ENCODE data around the gene ARHGEF19. TPM values are rescaled to one million over a fixed set of nuclear protein-coding genes. Genes with fewer than 3 reads are reported as not detected.
A peak's percentile ranks its signal among the peaks of the same experiment; 100 is the strongest.
"Not testable (repeated sequence)": the region's sequence is repeated elsewhere in the genome, so short reads cannot be mapped to it uniquely, and the experiment has no call there.

Gene ARHGEF19
- total RNA-seq, 1 donor from 2014 or later, result 15.6 TPM

DNA sequence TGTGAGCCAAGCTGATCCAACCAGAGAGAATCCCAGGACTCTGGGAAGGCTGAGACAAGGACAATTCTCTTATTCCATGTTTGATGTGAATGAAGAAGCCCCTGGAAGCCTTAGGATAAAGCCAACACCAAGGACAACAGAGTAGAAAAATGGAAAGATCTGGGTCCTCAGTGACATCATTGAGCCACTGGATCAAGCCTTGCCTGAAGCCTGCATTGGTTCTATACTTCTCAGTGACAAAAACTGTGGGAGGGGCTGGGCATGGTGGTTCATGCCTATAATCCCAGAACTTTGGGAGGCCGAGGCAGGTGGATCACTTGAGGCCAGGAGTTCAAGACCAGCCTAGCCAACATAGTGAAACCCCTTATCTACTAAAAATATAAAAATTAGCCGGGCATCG lies 15.6 kb downstream of the ARHGEF19 start:
- TF ChIP-seq, protein P1, sequence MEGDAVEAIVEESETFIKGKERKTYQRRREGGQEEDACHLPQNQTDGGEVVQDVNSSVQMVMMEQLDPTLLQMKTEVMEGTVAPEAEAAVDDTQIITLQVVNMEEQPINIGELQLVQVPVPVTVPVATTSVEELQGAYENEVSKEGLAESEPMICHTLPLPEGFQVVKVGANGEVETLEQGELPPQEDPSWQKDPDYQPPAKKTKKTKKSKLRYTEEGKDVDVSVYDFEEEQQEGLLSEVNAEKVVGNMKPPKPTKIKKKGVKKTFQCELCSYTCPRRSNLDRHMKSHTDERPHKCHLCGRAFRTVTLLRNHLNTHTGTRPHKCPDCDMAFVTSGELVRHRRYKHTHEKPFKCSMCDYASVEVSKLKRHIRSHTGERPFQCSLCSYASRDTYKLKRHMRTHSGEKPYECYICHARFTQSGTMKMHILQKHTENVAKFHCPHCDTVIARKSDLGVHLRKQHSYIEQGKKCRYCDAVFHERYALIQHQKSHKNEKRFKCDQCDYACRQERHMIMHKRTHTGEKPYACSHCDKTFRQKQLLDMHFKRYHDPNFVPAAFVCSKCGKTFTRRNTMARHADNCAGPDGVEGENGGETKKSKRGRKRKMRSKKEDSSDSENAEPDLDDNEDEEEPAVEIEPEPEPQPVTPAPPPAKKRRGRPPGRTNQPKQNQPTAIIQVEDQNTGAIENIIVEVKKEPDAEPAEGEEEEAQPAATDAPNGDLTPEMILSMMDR (IDR thresholded peaks at IDR 0.05), result no peak
- H3K4me3 ChIP-seq, result no peak overlapping the region
- no peaks in the 10 kb centered on the region for H3K9me3 ChIP-seq
- H3K4me1 ChIP-seq, result no peaks in the 10 kb centered on the region
- intact Hi-C loops (cut with DNase I), result no loop called here
- peaks cover 11% of the 10 kb centered on the region for H3K36me3 ChIP-seq
- no peaks in the 10 kb centered on the region for H3K27me3 ChIP-seq (ENCODE audit: low read depth)
- DNase-seq (no peak), ATAC-seq (no peak)
- no peak overlapping the region for H3K27ac ChIP-seq

DNA sequence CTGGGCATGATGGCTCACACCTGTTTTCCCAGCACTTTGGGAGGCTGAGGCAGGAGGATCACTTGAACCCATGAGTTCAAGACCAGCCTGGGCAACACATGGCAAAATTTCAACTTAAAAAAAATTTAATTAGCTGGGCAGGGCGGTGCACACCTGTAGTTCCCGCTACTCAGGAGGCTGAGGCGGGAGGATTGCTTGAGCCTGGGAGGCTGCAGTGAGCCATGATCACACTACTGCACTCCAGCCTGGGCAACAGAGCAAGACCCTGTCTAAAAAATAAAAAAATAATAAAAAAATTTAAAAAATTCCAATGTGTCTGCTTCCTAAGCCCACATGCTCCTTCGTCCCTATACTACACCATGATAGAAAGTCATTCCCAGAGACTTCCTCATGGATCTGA lies 16.3 kb downstream of the ARHGEF19 start:
- ATAC-seq; H3K9me3 ChIP-seq; H3K4me1 ChIP-seq; H3K27me3 ChIP-seq (ENCODE audit: low read depth); intact Hi-C loops (cut with DNase I); DNase-seq; H3K4me3 ChIP-seq; H3K27ac ChIP-seq; H3K36me3 ChIP-seq: not testable (repeated sequence)

DNA sequence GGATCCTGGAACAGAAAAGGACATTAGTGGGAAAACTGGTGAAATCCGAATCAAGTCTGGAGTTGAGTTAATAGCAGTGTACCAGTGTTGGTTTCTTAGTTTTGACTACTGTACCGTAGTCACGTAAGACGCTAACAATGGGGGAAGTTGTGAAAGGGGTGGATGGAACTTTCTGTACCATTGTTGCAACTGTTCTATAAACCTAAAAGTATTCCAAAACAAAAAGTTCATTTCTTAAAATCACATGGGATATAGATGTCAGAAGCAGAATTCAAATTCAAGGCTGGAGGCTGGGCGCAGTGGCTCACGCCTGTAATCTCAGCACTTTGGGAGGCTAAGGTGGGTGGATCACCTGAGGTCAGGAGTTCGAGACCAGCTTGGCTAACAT lies 16.9 kb downstream of the ARHGEF19 start:
- DNase-seq (no peak), ATAC-seq (peak in 1 of 2 donors; percentile 47)
- no peak overlapping the region for H3K27ac ChIP-seq
- intact Hi-C loops (cut with DNase I), result no loop called here
- H3K9me3 ChIP-seq, result no peaks in the 10 kb centered on the region
- H3K36me3 ChIP-seq, result peaks cover 5% of the 10 kb centered on the region
- H3K4me1 ChIP-seq, result no peaks in the 10 kb centered on the region
- no peak overlapping the region for H3K4me3 ChIP-seq
- TF ChIP-seq, protein P1 (IDR thresholded peaks at IDR 0.05), result no peak
- peaks cover 4% of the 10 kb centered on the region for H3K27me3 ChIP-seq (ENCODE audit: low read depth)

DNA sequence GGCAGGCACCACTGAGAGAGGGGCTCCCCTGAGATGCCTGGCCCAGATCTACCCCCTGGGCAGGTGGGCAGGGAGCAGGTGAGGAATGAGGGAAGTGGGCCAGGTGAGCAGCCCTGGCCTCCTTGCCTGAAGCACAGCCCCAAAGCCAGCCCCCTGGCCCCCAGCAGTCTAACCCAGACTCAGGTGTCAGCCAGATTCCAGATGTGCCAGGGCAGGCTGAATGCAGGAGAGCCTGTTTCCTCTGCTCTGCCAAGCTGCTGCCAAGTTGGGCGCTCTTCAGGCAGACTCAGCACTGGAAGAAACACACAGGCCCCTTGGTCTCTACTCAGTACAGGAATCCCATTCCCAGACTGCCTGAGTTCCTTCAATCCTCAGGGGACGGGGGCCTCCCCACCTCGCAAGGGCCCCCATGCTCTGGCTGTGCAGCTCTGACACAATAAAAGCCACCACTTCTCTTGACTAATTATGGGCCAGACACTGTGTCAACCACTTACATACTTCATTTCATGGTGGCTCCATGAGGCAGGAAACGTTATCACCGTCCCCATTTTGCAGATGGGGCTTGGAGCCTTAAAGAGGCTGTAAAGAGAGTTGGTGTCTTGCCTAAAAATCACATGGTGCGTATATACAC lies 20.4 kb downstream of the ARHGEF19 start:
- intact Hi-C loops (cut with DNase I), result no loop called here
- no peak for ATAC-seq
- Histone ChIP-seq H3K27ac (no peak overlapping the region), H3K27me3 (ENCODE audit: low read depth) (peaks cover 4% of the 10 kb centered on the region), H3K9me3 (no peaks in the 10 kb centered on the region), H3K4me1 (peaks cover 6% of the 10 kb centered on the region), H3K4me3 (no peak overlapping the region), H3K36me3 (no peaks in the 10 kb centered on the region)
- TF ChIP-seq, protein P1 (IDR thresholded peaks at IDR 0.05), result no peak
- no peak for DNase-seq

DNA sequence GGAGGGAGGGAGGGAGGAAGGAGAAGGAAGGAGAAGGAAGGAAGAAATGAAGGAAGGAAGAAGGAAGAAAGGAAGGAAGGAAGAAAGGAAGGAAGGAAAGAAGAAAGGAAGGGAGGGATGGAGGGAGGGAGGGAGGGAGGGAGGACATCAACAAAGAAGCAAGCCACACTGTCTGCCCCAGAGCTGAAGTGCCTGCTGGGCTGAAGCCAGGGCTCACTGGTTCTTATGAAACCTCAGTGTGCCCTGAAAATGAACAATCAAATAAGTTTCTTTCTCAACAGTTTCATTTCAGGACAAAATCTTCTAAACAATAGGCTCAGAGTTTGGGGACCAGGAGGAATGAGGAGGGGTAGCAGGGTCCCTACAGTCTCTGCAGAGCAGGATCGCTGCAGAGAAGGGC lies 21.1 kb downstream of the ARHGEF19 start:
- TF ChIP-seq, protein P1 (IDR thresholded peaks at IDR 0.05), result no peak
- ATAC-seq, result no peak
- Histone ChIP-seq H3K36me3 (no peaks in the 10 kb centered on the region), H3K4me1 (peaks cover 6% of the 10 kb centered on the region), H3K27me3 (ENCODE audit: low read depth) (peaks cover 4% of the 10 kb centered on the region), H3K27ac (no peak overlapping the region), H3K4me3 (no peak overlapping the region), H3K9me3 (no peaks in the 10 kb centered on the region)
- DNase-seq, result peak; percentile 54
- intact Hi-C loops (cut with DNase I), result no loop called here

DNA sequence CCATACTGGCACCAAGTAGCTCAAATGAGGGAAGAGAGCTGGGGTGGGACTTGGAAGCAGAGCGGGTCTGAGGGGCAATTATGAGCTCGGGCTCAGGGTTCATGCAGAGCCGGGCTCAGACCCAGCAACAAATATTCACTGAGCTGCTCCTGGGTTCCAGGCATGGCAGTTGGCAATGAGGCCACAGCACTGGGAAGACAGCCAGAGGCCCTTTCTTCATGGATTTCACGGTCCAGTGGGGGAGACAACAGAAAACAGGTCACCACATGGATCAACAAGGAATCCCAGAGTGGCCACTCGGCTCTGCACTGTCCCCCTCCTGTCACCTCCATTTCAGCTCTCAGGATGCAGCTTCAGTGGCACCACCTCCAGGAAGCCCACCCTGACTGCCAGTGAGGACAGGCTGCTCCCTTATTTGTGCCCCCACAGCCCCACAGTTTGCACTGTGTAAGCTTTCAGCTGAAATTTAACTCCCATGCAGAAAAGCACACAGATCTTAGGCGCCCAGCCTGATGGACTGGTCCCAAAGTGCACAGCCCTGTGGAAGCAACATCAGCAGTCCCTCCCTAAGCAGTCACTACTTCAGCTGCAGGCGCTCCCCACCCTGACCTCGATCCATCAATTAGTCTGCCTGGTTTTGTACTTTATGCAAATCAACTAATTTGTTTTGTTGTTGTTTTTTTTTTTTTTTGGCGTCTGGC lies 22.4 kb downstream of the ARHGEF19 start:
- Histone ChIP-seq H3K27me3 (ENCODE audit: low read depth) (peaks cover 4% of the 10 kb centered on the region), H3K9me3 (no peaks in the 10 kb centered on the region), H3K4me3 (no peak overlapping the region), H3K27ac (no peak overlapping the region), H3K36me3 (no peaks in the 10 kb centered on the region), H3K4me1 (peaks cover 6% of the 10 kb centered on the region)
- ATAC-seq, result no peak
- no peak for DNase-seq
- intact Hi-C loops (cut with DNase I), result loop anchor here (5.0 kb wide), 1 partner anchor 108 kb away; no protein-coding TSS in a partner anchor
- TF ChIP-seq, protein P1 (IDR thresholded peaks at IDR 0.05), result no peak

All from lower lobe of right lung (tissue), 2 donors.